Heart left ventricle (tissue), 13 donors: ENCODE results near the gene KRT2.

Source experiments
- CTCF ChIP-seq, 12 donors: fragments of 200-600 bp; sonication (generic) in 4 of 12; IDR thresholded peaks; one replicate each; pipeline versions ENCODE4 v1.5.0 to v1.8.0; 2018 to 2022; ENCODE audit warnings: antibody characterized with exemption in 12 of 12, mild to moderate bottlenecking in 5 of 12
- POLR2A ChIP-seq, 2 donors: fragments of 450-650 bp; IDR thresholded peaks; one replicate each; pipeline ENCODE4 v1.6.1; 2017; ENCODE audit warnings: antibody characterized with exemption in 2 of 2, mild to moderate bottlenecking in 2 of 2, moderate library complexity in 2 of 2
- donor health status: ischemic (EF 13 %, LVEDD 7.1; RV severe dilation, severe dysfunction).
- donor health status: DM: no; HTN: yes; CAD: no.
- donor health status: DM: no; HTN: no; CAD: no.
- donor health status: ischemic (EF 25% LVEDD 6.9; RV normal size, moderate dysfunction).
- donor health status: ischemic (EF 25% LVEDD 5.7; RV mildly dilated, moderate dysfunction).
- donor health status: ischemic (EF 35%, LVEDD 5.7; RV mildly dilated, moderate dysfunction).
- donor health status: nonischemic (EF 11% LVEDD 7.7; RV severe dilation, severe dysfunction).
- donor health status: DM: yes; HTN: yes; CAD: no.
- donor health status: PGD.
- donor health status: ischemic (EF 29% LVEDD 5.4; RV normal size, mild dysfunction).
- donor health status: nonischemic (EF 23%, LVEDD 6.1; RV moderate dilation, normal function).

GRCh38 chr12:52600475-52600874 lies 51.5 kb downstream of the KRT2 start:
- TF ChIP-seq CTCF (IDR thresholded peaks at IDR 0.05) (no peak), POLR2A (IDR thresholded peaks at IDR 0.05) (no peak)
